GM12801 (cell line): ENCODE results near the gene PPIF.

ENCODE experiments used
- CTCF ChIP-seq: IDR thresholded peaks from one replicate; pipeline ENCODE4 v1.5.1; 2011; ENCODE audit warnings: control low read depth; ENCODE audit not compliant: insufficient read length; ENCODE audit errors: extremely low read depth

The PPIF gene

GRCh38 chr10:79316671-79317431 is 30.4 kb upstream of the PPIF start:
- TF ChIP-seq CTCF = no peak

GRCh38 chr10:79318369-79318768 is 28.9 kb upstream of the PPIF start:
- TF ChIP-seq CTCF = no peak

- no peak for TF ChIP-seq CTCF
These were observed 28.0 kb upstream of the PPIF start for GRCh38 chr10:79319115-79319771.

- TF ChIP-seq CTCF = no peak
These were observed 27.0 kb upstream of the PPIF start for GRCh38 chr10:79320316-79320715.

GRCh38 chr10:79320820-79321493 is 26.3 kb upstream of the PPIF start:
- TF ChIP-seq CTCF = no peak

GRCh38 chr10:79321494-79321882 is 25.8 kb upstream of the PPIF start:
- no peak for TF ChIP-seq CTCF

GRCh38 chr10:79321951-79322350 is 25.3 kb upstream of the PPIF start:
- TF ChIP-seq CTCF = no peak
